ENCODE data around the gene ARF4.

Gene ARF4

GRCh38 chr3:57594576-57594975, 2.6 kb downstream of the ARF4 start:
- peak overlapping the region; percentile 97; the same call in 1 of the 2 replicates for H3K27ac ChIP-seq
- TF ChIP-seq, protein P1, sequence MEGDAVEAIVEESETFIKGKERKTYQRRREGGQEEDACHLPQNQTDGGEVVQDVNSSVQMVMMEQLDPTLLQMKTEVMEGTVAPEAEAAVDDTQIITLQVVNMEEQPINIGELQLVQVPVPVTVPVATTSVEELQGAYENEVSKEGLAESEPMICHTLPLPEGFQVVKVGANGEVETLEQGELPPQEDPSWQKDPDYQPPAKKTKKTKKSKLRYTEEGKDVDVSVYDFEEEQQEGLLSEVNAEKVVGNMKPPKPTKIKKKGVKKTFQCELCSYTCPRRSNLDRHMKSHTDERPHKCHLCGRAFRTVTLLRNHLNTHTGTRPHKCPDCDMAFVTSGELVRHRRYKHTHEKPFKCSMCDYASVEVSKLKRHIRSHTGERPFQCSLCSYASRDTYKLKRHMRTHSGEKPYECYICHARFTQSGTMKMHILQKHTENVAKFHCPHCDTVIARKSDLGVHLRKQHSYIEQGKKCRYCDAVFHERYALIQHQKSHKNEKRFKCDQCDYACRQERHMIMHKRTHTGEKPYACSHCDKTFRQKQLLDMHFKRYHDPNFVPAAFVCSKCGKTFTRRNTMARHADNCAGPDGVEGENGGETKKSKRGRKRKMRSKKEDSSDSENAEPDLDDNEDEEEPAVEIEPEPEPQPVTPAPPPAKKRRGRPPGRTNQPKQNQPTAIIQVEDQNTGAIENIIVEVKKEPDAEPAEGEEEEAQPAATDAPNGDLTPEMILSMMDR (conservative IDR thresholded peaks at IDR 0.05): no peak

- TF ChIP-seq, protein P1 (conservative IDR thresholded peaks at IDR 0.05): no peak
- H3K27ac ChIP-seq: peak overlapping the region; percentile 97; the same call in 1 of the 2 replicates
Observed at GRCh38 chr3:57594144-57594543, 3.0 kb downstream of the ARF4 start.

DNA sequence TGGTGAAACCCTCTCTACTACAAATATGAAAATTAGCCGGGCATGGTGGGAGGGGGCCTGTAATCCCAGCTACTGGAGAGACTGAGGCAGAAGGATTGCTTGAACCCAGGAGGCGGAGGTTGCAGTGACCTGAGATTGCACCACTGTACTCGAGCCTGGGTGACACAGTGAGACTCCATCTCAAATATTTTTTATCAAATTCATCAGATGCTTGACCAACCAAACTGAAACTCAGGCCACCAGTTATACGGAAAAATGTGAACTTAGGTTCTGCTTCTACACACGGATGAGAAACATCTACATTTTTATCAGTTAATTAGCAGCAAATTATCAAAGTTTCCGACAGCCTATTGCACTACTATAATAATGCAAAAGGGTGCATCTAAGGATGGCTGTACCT, 4.8 kb downstream of the ARF4 start:
- TF ChIP-seq, protein P1 (conservative IDR thresholded peaks at IDR 0.05): no peak
- no peak overlapping the region for H3K27ac ChIP-seq

DNA sequence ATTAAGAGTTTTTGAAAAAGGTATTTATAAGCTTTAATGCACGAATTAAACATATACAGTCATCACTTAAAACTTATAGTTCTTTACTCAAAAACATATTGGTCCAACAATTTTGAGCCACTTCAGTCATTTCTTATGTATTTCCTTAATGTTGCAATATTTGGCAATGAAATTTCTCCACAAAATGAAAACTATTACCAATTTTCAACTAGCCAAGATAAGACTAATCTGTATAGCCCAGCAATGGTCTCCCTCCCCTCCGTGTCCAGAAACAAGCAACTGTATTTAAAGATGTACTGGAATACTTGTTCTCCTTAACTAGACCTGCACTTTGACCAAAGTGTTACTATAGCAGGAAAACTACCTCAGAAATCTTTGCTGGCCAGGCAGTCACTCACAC, 9.2 kb downstream of the ARF4 start:
- peak overlapping the region; percentile 80; the same call in 1 of the 2 replicates for H3K27ac ChIP-seq
- TF ChIP-seq, protein P1 (conservative IDR thresholded peaks at IDR 0.05): no peak

- peak overlapping the region; percentile 80 for H3K27ac ChIP-seq
- TF ChIP-seq, protein P1 (conservative IDR thresholded peaks at IDR 0.05): no peak
Observed at GRCh38 chr3:57586778-57587177, 10.4 kb downstream of the ARF4 start.

GRCh38 chr3:57583544-57583943, 13.6 kb downstream of the ARF4 start:
- TF ChIP-seq, protein P1 (conservative IDR thresholded peaks at IDR 0.05): no peak
- H3K27ac ChIP-seq: peak overlapping the region; percentile 80

DNA sequence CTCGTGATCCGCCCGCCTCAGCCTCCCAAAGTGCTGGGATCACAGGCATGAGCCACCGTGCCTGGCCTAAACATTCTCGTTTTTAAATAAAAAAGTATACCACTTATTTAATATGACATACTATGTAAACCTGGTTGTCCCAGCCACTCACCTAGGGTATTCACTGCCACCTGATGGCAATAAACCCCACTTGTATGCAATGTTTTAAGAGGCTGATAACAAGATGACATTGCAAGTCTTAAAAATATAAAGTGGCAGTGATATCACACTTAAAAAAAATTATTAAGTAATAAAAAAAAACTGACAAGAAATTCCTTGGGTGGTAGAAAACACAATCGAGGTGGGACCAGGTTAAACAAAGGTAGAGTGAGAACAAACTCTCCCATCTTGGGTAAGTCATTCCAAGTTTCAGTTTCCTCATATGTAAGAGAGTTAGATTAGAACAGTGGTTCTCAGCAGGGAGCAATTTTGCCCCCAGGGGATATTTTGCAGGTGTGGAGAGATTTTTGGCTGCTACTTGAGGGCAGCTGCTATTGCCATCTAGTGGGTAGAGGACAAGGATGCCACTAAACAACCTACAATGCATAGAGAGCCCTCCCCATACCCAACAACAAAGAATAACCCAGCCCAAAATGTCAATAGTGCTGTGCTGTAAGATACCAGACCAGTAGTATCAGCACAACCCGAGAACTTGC, 14.5 kb downstream of the ARF4 start:
- TF ChIP-seq, protein P1 (conservative IDR thresholded peaks at IDR 0.05): peak; percentile 76
- peak overlapping the region; percentile 80 for H3K27ac ChIP-seq
